HCEC 1CT (cell line): ENCODE measurements around the gene SESN1.

Experiments used
- DNase-seq: peaks from one replicate; pipeline ENCODE4 v3.0.0-alpha.2; 2017

The SESN1 gene

DNA sequence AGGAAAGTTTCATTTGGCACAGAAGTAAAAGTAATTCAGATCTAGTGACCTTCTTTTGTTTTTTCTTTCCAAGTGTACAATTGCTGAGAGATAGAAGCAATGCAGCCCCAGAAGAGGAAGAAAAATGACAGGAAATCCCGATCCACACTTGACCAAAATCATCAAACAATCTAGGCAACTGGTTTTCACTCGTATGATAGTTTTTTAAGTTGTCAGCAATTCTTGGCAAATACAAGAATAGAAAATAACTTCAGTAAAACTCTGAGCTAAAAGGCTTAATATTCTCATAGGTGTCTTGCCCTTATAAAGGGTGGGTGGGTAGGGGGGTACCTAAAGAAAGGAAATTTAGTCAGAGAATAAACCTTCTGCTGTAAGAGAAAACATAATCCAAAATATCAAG lies 36.0 kb downstream of the SESN1 start:
- no peak for DNase-seq

- DNase-seq, result no peak
Measured at GRCh38 chr6:109056661-109057060, 38.0 kb downstream of the SESN1 start.

GRCh38 chr6:109055771-109056235 lies 38.8 kb downstream of the SESN1 start:
- peak; percentile 61 for DNase-seq

- no peak for DNase-seq
Measured at GRCh38 chr6:109053336-109053735, 41.3 kb downstream of the SESN1 start.

GRCh38 chr6:109052852-109053251 lies 41.8 kb downstream of the SESN1 start:
- DNase-seq, result no peak

GRCh38 chr6:109052018-109052651 lies 42.5 kb downstream of the SESN1 start:
- DNase-seq, result no peak

GRCh38 chr6:109051301-109052017 lies 43.2 kb downstream of the SESN1 start:
- peak; percentile 44 for DNase-seq

DNA sequence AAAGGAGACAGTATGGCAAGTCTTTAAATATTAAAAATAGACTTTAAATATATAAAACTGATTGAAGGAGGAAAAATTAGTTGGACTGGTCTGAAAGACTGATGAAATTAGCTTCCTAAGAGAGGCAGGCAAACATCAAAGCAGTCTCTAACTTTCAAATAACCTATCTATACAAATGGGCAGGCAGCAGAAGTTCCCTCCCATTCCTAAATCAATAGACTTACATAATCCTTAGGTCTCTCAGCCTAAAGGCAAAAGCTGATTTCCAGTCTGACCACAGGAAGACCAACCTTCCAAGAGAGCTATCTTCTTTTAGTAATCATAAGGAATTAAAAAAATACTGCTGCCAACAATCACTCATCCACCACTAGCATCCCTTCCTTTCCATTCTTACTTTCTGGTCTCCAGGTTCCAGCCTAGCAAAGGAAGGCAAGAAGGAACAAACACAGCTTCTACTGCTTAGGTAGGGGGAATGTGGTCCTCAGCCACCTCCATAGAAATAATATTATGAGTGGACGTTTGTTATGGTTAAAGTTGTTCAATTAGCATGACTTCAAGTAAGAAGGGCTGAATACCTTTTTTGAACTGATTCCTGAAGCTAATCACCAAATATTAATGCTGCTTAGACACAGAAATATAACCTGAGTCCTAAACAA lies 44.1 kb downstream of the SESN1 start:
- DNase-seq, result no peak

- no peak for DNase-seq
Measured at GRCh38 chr6:109050012-109050411, 44.6 kb downstream of the SESN1 start.

DNA sequence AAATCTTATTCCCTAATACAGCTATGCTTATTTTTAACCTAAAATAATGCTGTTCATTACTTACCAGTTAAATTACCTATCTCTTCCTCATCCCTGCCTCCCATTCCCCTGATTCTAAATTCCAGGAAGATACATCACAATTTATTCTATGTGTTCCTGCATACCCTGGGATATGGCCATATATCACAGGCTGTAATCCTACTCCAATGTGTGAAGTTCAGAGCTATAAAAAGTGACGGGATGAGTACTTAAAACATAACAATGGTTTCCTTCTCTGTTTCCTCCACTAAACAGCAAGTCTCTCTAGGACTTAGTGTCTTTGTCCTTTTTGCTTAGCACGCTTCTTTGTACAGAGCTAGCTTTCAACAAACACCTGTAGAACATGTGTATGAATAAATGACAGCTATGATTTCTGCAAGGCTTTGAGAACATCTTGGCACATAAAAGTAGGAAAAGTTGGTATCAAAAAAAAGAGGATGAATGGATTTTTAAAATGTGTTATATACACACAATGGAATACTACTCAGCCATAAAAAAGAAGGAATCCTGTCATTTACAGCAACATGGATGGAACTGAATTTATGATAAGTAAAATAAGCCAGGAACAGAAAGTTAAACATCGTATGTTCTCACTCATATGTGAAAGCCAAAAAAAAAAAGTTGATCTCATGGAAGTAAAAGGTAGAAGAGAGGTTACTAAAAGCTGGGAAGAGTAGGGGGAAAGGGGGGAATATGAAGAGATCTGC lies 45.8 kb downstream of the SESN1 start:
- DNase-seq, result no peak

- no peak for DNase-seq
Measured at GRCh38 chr6:109048176-109048575, 46.5 kb downstream of the SESN1 start.

- DNase-seq, result no peak
Measured at GRCh38 chr6:109045493-109045892, 49.2 kb downstream of the SESN1 start.

- DNase-seq, result no peak
Measured at GRCh38 chr6:109039795-109040194, 54.9 kb downstream of the SESN1 start.

- no peak for DNase-seq
Measured at GRCh38 chr6:109038837-109039398, 55.7 kb downstream of the SESN1 start.

GRCh38 chr6:109036574-109037294 lies 57.9 kb downstream of the SESN1 start:
- DNase-seq, result no peak

DNA sequence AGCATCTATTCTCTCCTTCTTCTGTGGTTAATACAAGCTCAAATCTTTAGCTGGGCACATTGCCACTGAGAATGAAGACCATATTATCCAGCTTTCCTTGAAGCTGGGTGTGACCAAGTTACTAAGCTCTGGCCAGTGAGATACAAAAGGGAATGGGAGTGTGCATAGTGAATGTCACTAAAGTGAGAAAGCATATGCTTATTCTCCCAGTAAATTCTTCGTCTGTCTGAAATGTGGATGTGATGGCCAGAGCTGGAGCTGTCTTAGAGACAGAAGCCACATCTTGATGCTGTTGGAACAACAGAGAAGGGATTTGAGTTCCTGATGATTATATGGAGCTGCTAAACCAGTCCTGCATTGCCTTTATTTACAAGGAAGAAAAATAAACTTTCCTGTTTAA lies 60.1 kb downstream of the SESN1 start:
- no peak for DNase-seq

DNA sequence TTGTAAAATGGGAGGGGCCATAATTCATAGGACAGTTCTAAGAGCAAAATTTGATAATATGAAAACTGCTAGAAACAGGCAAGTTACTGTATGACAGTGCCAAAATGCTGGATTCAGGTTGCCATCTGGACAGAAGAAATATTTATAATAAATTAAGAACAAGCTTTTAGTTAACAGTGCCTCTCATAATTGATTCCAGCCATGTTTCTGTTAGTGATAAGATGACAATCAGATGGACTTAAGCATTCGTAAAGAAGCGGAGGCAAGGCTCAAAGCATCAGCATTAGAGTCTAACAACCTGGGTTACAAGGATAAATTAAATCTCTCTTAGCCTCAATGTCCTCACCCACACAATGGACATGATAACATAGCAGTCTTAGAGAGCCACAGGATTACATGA lies 61.0 kb downstream of the SESN1 start:
- no peak for DNase-seq

GRCh38 chr6:109031416-109031815 lies 63.2 kb downstream of the SESN1 start:
- no peak for DNase-seq

- DNase-seq, result no peak
Measured at GRCh38 chr6:109029313-109029712, 65.3 kb downstream of the SESN1 start.

GRCh38 chr6:109028439-109028838 lies 66.2 kb downstream of the SESN1 start:
- no peak for DNase-seq

- no peak for DNase-seq
Measured at GRCh38 chr6:109027964-109028363, 66.7 kb downstream of the SESN1 start.

DNA sequence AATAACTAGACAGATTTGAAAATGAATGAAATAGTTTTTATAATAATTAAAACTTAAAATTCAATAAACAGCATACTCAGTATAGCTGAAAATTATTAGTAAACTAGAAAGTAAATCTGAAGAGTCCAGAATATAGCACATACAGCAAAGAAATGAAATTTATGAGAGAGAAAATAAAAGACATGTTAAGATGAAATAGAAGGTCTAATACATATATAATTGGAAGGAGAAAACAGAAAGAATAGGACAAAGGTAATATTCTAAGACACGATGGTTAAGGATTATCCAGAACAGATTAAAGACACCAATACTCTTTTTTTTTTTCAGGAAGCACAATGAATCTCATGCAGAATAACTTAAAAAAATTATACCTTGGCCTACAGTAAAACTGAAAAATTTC lies 69.0 kb downstream of the SESN1 start:
- DNase-seq, result no peak
